ENCODE results near the gene FAM20C. TPM values are rescaled to one million over a fixed set of nuclear protein-coding genes. Genes with fewer than 3 reads are reported as not detected.

FAM20C gene
- total RNA-seq, 1 experiment from 2014 or later, result 62.4 TPM

DNA sequence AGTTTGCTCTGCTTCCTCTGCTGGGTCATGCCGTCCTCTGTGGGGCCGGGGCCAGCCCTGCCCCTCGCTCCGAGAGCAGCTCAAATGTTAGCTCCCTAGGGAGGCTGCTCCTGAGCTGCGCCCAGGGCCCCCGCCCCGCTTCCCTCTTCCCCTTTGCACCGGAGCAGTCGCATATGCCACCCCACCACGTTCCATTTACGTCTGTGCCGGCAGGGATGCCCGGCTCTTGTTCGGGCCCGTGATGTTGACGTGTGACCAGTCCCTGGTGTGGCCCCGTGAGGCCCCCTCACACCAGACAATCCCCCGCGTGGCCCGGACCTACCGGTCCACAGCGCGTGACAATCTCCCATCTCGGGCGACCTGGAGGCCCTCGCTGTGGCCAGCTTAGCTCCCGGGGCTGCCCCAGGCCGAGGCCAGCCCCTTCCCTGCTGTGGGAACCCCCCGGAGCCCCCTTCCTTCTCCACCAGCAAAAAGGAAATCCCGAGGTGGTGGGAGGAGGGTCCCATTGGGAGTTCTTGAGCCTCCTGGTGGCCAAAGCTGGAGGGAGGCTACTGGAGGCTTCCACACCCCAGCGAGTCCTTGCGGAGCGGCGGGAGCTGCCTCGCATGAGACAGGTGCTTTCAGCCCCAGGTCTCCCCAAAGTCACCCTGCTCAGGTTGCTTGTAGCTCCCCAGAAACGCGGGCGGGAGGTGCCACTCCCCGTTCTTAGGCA is 15.2 kb downstream of the FAM20C start:
- in situ Hi-C loops (cut with HindIII; ENCODE audit: low pct_unique_long_range_greater_than_20kb, low sequenced_read_pairs) (no loop called here), intact Hi-C loops (cut with micrococcal nuclease; ENCODE audit: unreplicated experiment) (no loop called here)
- Histone ChIP-seq H3K36me3 (ENCODE audit: control insufficient read depth, insufficient read depth, low read length) (no peaks in the 10 kb centered on the region), H3K27me3 (ENCODE audit: control insufficient read depth, insufficient read depth, low read length) (no peaks in the 10 kb centered on the region), H3K9me3 (ENCODE audit: control insufficient read depth, insufficient read depth, low read depth, low read length) (no peaks in the 10 kb centered on the region), H3K4me3 (ENCODE audit: low read depth in 2 of 2, low read length in 2 of 2) (no peak overlapping the region), H3K4me1 (ENCODE audit: control insufficient read depth, insufficient read depth, low read length) (no peaks in the 10 kb centered on the region), H3K27ac (ENCODE audit: low read length) (no peak overlapping the region)
- BruUV-seq (replicated peaks), result no TSS peak
- DNase-seq (ENCODE audit: low read depth, low spot score), result no peak
- POLR2A ChIA-PET, result no interaction called here
- no peak for ATAC-seq
- CTCF ChIA-PET, result no interaction called here
- no peak for TF ChIP-seq SIN3A (IDR thresholded peaks at IDR 0.05; ENCODE audit: borderline replicate concordance, insufficient read depth, low read depth, low read length)

DNA sequence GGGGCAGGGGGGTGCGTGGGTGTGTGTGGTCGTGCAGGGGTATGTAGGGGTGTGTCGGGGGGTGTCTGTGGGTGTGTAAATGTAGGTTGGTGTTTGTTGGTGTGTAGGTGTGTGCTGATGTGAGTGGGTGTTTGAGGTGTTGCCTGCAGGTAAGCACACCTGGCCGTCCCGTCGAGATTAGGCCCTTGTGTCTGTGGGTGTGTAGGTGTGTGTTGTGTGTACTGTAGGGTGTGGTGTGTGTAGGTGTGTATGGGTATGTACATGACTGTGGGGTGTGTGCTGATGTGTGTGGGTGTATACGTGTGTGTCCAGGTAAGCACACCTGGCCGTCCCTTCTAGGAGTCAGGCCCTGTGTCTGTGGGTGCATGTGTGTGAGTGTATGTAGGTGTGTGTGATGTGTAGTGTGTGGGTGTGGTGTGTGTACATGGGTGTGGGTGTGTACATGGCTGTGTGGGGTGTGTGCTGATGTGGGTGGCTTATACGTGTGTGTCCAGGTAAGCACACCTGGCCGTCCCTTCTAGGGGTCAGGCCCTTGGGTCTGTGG is 15.8 kb downstream of the FAM20C start:
- H3K36me3 ChIP-seq (ENCODE audit: control insufficient read depth, insufficient read depth, low read length), result no peaks in the 10 kb centered on the region
- H3K4me1 ChIP-seq (ENCODE audit: control insufficient read depth, insufficient read depth, low read length), result no peaks in the 10 kb centered on the region
- BruUV-seq (replicated peaks), result no TSS peak
- in situ Hi-C loops (cut with HindIII; ENCODE audit: low pct_unique_long_range_greater_than_20kb, low sequenced_read_pairs) (no loop called here), intact Hi-C loops (cut with micrococcal nuclease; ENCODE audit: unreplicated experiment) (no loop called here)
- no peak overlapping the region for H3K4me3 ChIP-seq (ENCODE audit: low read depth in 2 of 2, low read length in 2 of 2)
- ChIA-PET CTCF (no interaction called here), POLR2A (no interaction called here)
- no peak for TF ChIP-seq SIN3A (IDR thresholded peaks at IDR 0.05; ENCODE audit: borderline replicate concordance, insufficient read depth, low read depth, low read length)
- TF ChIP-seq, protein P1, sequence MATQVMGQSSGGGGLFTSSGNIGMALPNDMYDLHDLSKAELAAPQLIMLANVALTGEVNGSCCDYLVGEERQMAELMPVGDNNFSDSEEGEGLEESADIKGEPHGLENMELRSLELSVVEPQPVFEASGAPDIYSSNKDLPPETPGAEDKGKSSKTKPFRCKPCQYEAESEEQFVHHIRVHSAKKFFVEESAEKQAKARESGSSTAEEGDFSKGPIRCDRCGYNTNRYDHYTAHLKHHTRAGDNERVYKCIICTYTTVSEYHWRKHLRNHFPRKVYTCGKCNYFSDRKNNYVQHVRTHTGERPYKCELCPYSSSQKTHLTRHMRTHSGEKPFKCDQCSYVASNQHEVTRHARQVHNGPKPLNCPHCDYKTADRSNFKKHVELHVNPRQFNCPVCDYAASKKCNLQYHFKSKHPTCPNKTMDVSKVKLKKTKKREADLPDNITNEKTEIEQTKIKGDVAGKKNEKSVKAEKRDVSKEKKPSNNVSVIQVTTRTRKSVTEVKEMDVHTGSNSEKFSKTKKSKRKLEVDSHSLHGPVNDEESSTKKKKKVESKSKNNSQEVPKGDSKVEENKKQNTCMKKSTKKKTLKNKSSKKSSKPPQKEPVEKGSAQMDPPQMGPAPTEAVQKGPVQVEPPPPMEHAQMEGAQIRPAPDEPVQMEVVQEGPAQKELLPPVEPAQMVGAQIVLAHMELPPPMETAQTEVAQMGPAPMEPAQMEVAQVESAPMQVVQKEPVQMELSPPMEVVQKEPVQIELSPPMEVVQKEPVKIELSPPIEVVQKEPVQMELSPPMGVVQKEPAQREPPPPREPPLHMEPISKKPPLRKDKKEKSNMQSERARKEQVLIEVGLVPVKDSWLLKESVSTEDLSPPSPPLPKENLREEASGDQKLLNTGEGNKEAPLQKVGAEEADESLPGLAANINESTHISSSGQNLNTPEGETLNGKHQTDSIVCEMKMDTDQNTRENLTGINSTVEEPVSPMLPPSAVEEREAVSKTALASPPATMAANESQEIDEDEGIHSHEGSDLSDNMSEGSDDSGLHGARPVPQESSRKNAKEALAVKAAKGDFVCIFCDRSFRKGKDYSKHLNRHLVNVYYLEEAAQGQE (IDR thresholded peaks at IDR 0.05; ENCODE audit: insufficient read depth in 1 of 2, low read depth in 2 of 2, low read length in 1 of 2), result no peak
- TF ChIP-seq POLR2AphosphoS5 (IDR thresholded peaks at IDR 0.05; ENCODE audit: low read depth, low read length), result no peak
- TF ChIP-seq, protein P2, sequence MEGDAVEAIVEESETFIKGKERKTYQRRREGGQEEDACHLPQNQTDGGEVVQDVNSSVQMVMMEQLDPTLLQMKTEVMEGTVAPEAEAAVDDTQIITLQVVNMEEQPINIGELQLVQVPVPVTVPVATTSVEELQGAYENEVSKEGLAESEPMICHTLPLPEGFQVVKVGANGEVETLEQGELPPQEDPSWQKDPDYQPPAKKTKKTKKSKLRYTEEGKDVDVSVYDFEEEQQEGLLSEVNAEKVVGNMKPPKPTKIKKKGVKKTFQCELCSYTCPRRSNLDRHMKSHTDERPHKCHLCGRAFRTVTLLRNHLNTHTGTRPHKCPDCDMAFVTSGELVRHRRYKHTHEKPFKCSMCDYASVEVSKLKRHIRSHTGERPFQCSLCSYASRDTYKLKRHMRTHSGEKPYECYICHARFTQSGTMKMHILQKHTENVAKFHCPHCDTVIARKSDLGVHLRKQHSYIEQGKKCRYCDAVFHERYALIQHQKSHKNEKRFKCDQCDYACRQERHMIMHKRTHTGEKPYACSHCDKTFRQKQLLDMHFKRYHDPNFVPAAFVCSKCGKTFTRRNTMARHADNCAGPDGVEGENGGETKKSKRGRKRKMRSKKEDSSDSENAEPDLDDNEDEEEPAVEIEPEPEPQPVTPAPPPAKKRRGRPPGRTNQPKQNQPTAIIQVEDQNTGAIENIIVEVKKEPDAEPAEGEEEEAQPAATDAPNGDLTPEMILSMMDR (IDR thresholded peaks at IDR 0.05), result no peak
- no peak for TF ChIP-seq TCF7L2 (IDR thresholded peaks at IDR 0.05; ENCODE audit: low read depth, low read length)
- no peaks in the 10 kb centered on the region for H3K27me3 ChIP-seq (ENCODE audit: control insufficient read depth, insufficient read depth, low read length)
- ATAC-seq (no peak), DNase-seq (ENCODE audit: low read depth, low spot score) (no peak)
- no peak overlapping the region for H3K27ac ChIP-seq (ENCODE audit: low read length)
- H3K9me3 ChIP-seq (ENCODE audit: control insufficient read depth, insufficient read depth, low read depth, low read length), result no peaks in the 10 kb centered on the region

GRCh38 chr7:208816-209215 is 16.4 kb downstream of the FAM20C start:
- Histone ChIP-seq H3K36me3 (ENCODE audit: control insufficient read depth, insufficient read depth, low read length) (no peaks in the 10 kb centered on the region), H3K27ac (ENCODE audit: low read length) (no peak overlapping the region), H3K27me3 (ENCODE audit: control insufficient read depth, insufficient read depth, low read length) (no peaks in the 10 kb centered on the region), H3K4me1 (ENCODE audit: control insufficient read depth, insufficient read depth, low read length) (no peaks in the 10 kb centered on the region), H3K9me3 (ENCODE audit: control insufficient read depth, insufficient read depth, low read depth, low read length) (no peaks in the 10 kb centered on the region), H3K4me3 (ENCODE audit: low read depth in 2 of 2, low read length in 2 of 2) (no peak overlapping the region)
- ATAC-seq (no peak), DNase-seq (ENCODE audit: low read depth, low spot score) (no peak)
- ChIA-PET CTCF (no interaction called here), POLR2A (no interaction called here)
- BruUV-seq (replicated peaks), result no TSS peak
- no peak for TF ChIP-seq TCF7L2 (IDR thresholded peaks at IDR 0.05; ENCODE audit: low read depth, low read length)
- TF ChIP-seq, protein P1 (IDR thresholded peaks at IDR 0.05; ENCODE audit: insufficient read depth in 1 of 2, low read depth in 2 of 2, low read length in 1 of 2), result no peak
- TF ChIP-seq, protein P2 (IDR thresholded peaks at IDR 0.05), result no peak
- no peak for TF ChIP-seq POLR2AphosphoS5 (IDR thresholded peaks at IDR 0.05; ENCODE audit: low read depth, low read length)
- no peak for TF ChIP-seq SIN3A (IDR thresholded peaks at IDR 0.05; ENCODE audit: borderline replicate concordance, insufficient read depth, low read depth, low read length)
- in situ Hi-C loops (cut with HindIII; ENCODE audit: low pct_unique_long_range_greater_than_20kb, low sequenced_read_pairs) (no loop called here), intact Hi-C loops (cut with micrococcal nuclease; ENCODE audit: unreplicated experiment) (no loop called here)

All from Panc1 (cell line).